Metanephros (tissue), 1 donor: ENCODE data around the gene CNIH2. TPM values are rescaled to one million over a fixed set of nuclear protein-coding genes. Genes with fewer than 3 reads are reported as not detected.

Experiments
- total RNA-seq: library from RNA; depleted of rRNA; stranded (reverse); fragments of >200 nt; gene quantifications from one replicate; pipeline ENCODE4 v1.2.3, GENCODE V29; 2014

CNIH2 gene
- total RNA-seq, result 1.6 TPM

DNA sequence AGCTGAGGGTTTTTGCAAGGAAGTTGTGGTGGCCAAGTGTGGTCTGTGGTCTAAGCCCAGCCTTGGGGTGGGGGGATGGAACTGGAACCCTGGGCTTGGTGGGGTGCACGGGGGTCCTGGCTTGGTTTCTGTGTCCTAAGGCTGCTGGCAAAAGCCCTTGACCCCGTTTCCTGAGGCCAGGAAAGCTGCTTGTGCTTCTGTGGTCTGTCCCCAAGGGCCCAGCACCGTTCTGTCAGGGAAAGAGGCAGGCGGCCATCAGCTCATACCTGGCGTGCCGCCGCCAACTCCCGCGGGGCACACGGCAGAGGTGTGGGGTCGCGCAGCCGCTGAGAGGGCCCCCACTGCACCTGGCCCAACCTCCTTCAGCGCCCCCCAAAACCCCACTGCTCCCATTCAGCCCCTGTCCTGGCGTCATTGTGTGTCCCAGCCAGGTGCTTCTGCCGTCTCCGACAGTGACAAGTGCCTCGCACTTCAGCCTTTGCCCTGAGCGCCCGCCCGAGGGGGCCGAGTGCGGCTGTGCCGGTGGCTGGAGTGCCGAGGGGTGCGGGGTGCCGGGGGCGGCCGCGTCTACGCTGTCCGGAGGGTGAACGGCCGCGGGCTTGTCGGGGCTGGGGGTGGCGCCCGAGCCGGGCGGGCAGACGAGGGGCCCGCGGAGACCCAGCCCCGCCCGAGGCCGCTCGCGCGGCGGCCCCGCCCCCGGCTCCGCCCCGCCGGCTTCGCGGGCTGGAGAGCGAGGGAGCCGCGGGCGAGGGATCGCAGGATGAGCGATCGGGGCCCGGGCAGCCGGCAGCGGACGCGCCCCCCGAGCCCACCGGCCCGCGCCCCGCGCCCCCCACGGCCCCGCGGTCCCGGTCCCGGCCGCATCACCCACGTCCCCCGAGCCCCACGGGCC lies at the start of gene CNIH2:
CNIH2 (plus strand) TSS at position 705 of the 892 bp plus-strand sequence. CDS start 282 bp downstream, outside the sequence.

DNA sequence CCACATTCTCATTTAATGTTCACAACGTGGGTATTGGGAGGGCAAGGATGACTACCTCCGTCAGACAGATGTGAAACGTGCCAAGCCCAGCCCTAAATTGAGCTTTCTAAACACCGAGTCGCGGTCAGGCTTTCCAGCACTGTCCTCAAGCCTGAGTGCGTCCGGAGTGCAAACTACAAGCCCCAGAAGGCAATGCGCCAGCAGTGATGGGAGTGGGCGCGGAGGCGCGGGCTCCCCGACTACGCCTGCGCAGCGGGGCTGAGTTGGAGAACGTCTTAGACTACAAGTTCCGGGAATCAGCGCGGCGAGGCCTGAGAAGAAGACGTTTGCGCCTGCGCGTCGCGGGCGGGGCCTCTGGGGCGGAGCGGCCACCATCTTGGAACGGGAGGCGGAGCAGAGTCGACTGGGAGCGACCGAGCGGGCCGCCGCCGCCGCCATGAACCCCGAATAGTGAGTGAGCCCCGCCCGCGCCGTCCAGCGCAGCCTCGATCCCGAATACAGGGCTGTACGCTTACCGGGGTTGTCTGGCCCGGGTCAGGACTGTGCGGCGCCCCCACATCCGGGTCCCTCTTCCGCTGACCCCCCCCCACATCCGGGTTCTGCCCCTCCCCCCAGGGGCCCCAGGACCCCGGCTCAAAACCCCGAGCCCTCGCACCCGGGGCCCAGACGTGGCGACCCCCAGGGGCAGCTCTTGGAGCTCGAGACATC lies 9.6 kb upstream of the CNIH2 start, which contains the start of gene RAB1B:
RAB1B (plus strand) TSS at position 396 of the 708 bp plus-strand sequence; CDS start at position 437, 41 bp downstream.

GRCh38 chr11:66288671-66289547 lies 10.9 kb downstream of the CNIH2 start, which contains the start of gene YIF1A:
YIF1A (minus strand) TSS chr11:66289143; CDS start chr11:66288985, 158 bp downstream.

DNA sequence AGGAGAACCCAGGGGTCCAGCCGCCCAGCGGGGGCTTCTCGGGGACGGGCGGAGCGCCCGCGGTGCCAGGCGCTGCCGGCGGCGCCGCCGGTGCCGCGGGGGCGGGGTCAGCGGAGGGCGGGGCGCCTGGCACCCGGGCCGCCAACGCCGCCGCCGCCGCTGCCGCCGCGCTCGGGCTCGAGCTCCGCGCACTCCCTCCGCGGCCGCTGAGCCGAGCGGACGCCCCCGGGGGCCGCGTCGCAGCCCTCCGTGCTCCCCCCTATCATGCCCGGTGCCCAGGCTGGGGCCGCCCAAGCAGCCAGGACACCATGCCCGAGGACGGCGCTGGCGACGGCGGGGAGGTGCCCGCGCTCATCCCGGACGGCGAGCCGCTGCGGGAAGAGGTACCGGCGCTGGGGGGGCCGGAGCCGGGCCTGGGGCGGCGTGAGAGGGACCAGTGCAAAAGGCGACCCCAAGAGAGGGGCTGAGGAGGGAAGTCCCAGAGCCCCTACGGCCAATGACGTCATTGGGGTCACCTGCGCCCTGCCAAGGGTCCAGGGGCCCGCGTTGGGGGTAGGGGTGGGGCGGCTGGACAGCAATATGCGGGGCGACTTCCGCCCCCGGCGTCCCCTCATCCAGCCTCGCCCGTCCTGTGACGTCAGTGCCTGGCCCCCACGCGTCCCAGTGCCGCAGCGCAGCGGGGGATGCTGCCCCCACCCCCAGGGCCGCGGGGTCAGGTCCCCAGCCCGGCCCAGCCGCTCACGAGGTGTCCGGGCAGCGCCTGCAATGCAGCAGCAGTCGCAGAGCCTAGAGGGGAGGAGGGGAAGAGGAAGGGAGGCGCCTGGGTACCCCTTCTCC lies 13.9 kb downstream of the CNIH2 start, which contains the start of gene TMEM151A:
TMEM151A (plus strand) TSS at position 189 of the 837 bp plus-strand sequence; CDS start at position 309, 120 bp downstream.

GRCh38 chr11:66316849-66317251 lies 38.9 kb downstream of the CNIH2 start, which contains the start of gene CD248:
CD248 (minus strand) TSS chr11:66317044; CDS start chr11:66317027, 17 bp downstream.

Other genes with a start within 250 kb of the CNIH2 start
- 12.8 TPM for gene GAL3ST3, start 229.0 kb upstream of the CNIH2 start, total RNA-seq
- 110 TPM for gene SF3B2, start 225.8 kb upstream of the CNIH2 start, total RNA-seq
- 53.9 TPM for gene PACS1, start 207.9 kb upstream of the CNIH2 start, total RNA-seq
- 18.0 TPM for gene KLC2, start 20.5 kb upstream of the CNIH2 start, total RNA-seq
- gene RAB1B, start 9.5 kb upstream of the CNIH2 start, total RNA-seq, result 89.4 TPM
- 68.1 TPM for gene YIF1A, start 11.0 kb downstream of the CNIH2 start, total RNA-seq
- not detected for gene TMEM151A, start 13.7 kb downstream of the CNIH2 start, total RNA-seq
- 49.7 TPM for gene CD248, start 38.9 kb downstream of the CNIH2 start, total RNA-seq
- gene RIN1, start 58.3 kb downstream of the CNIH2 start, total RNA-seq, result 3.8 TPM
- 19.2 TPM for gene BRMS1, start 66.9 kb downstream of the CNIH2 start, total RNA-seq
- 52.5 TPM for gene B4GAT1, start 69.5 kb downstream of the CNIH2 start, total RNA-seq
- 10.5 TPM for gene SLC29A2, start 93.6 kb downstream of the CNIH2 start, total RNA-seq
- 3.1 TPM for gene NPAS4, start 142.9 kb downstream of the CNIH2 start, total RNA-seq
- gene MRPL11, start 160.7 kb downstream of the CNIH2 start, total RNA-seq, result 40.3 TPM
- 10.8 TPM for gene PELI3, start 188.7 kb downstream of the CNIH2 start, total RNA-seq
- gene DPP3, start 202.3 kb downstream of the CNIH2 start, total RNA-seq, result 25.6 TPM
- 81.9 TPM for gene BBS1, start 232.5 kb downstream of the CNIH2 start, total RNA-seq